BE2C (cell line): ENCODE data around the gene ACBD6.

Experiments
- DNase-seq: peaks from one replicate; pipeline ENCODE4 v3.0.0-alpha.2; 2020
- H3K27me3 ChIP-seq: fragments of 250-450 bp; sonication (Bioruptor Pico); 2 replicates; pipeline ENCODE4 v1.5.1; 2020; ENCODE audit warnings: mild to moderate bottlenecking
- H3K36me3 ChIP-seq: fragments of 250-450 bp; sonication (Bioruptor Pico); 2 replicates; pipeline ENCODE4 v1.5.1; 2020; ENCODE audit warnings: mild to moderate bottlenecking
- H3K4me1 ChIP-seq: fragments of 250-450 bp; sonication (Bioruptor Pico); 2 replicates; pipeline ENCODE4 v1.5.1; 2020
- H3K4me3 ChIP-seq: 2 replicates; pipeline ENCODE4 v1.5.1; 2011; ENCODE audit warnings: low read depth, low read length
- H3K9me3 ChIP-seq: fragments of 250-450 bp; sonication (Bioruptor Pico); 2 replicates; pipeline ENCODE4 v1.5.1; 2020
- CTCF ChIP-seq: IDR thresholded peaks from 2 replicates; pipeline ENCODE4 v1.5.1; 2012; ENCODE audit warnings: mild to moderate bottlenecking, low read depth, low read length

The ACBD6 gene

GRCh38 chr1:180360333-180361075, 141.9 kb downstream of the ACBD6 start:
- no peak for DNase-seq
- no peaks in the 10 kb centered on the region for H3K27me3 ChIP-seq

GRCh38 chr1:180358649-180359048, 143.7 kb downstream of the ACBD6 start:
- TF ChIP-seq CTCF = no peak

More at GRCh38 chr1:180360333-180361075, 141.9 kb downstream of the ACBD6 start:
- Histone ChIP-seq H3K4me1 (peaks cover 7% of the 10 kb centered on the region; the same call in 1 of the 2 replicates), H3K4me3 (no peak overlapping the region), H3K36me3 (no peaks in the 10 kb centered on the region), H3K9me3 (no peaks in the 10 kb centered on the region)
- no peak for TF ChIP-seq CTCF

GRCh38 chr1:180353945-180354344, 148.4 kb downstream of the ACBD6 start:
- no peak for TF ChIP-seq CTCF
- Histone ChIP-seq H3K27me3 (no peaks in the 10 kb centered on the region), H3K4me3 (no peak overlapping the region), H3K36me3 (no peaks in the 10 kb centered on the region), H3K9me3 (no peaks in the 10 kb centered on the region; the same call in 1 of the 2 replicates), H3K4me1 (peaks cover 18% of the 10 kb centered on the region)
- DNase-seq = peak; percentile 69

More at GRCh38 chr1:180358649-180359048, 143.7 kb downstream of the ACBD6 start:
- peak; percentile 84 for DNase-seq
- no peaks in the 10 kb centered on the region for H3K36me3 ChIP-seq
- H3K4me1 ChIP-seq = peaks cover 15% of the 10 kb centered on the region; the same call in 1 of the 2 replicates
- no peaks in the 10 kb centered on the region for H3K9me3 ChIP-seq
- H3K27me3 ChIP-seq = no peaks in the 10 kb centered on the region
- peak overlapping the region; percentile 2 for H3K4me3 ChIP-seq

GRCh38 chr1:180352588-180352987, 149.8 kb downstream of the ACBD6 start:
- no peak for TF ChIP-seq CTCF
- no peaks in the 10 kb centered on the region for H3K27me3 ChIP-seq
- DNase-seq = no peak
- no peaks in the 10 kb centered on the region; the same call in 1 of the 2 replicates for H3K9me3 ChIP-seq
- no peaks in the 10 kb centered on the region for H3K36me3 ChIP-seq
- H3K4me1 ChIP-seq = peaks cover 18% of the 10 kb centered on the region
- H3K4me3 ChIP-seq = no peak overlapping the region

- Histone ChIP-seq H3K27me3 (no peaks in the 10 kb centered on the region), H3K4me1 (peaks cover 18% of the 10 kb centered on the region), H3K9me3 (no peaks in the 10 kb centered on the region; the same call in 1 of the 2 replicates), H3K36me3 (no peaks in the 10 kb centered on the region), H3K4me3 (no peak overlapping the region)
- no peak for DNase-seq
- TF ChIP-seq CTCF = no peak
Measured at GRCh38 chr1:180352021-180352420, 150.4 kb downstream of the ACBD6 start.

- H3K36me3 ChIP-seq = no peaks in the 10 kb centered on the region; the same call in 1 of the 2 replicates
- no peak overlapping the region for H3K4me3 ChIP-seq
- no peaks in the 10 kb centered on the region for H3K9me3 ChIP-seq
- no peak for TF ChIP-seq CTCF
- DNase-seq = no peak
- no peaks in the 10 kb centered on the region for H3K27me3 ChIP-seq
- peaks cover 12% of the 10 kb centered on the region for H3K4me1 ChIP-seq
Measured at GRCh38 chr1:180345148-180345547, 157.2 kb downstream of the ACBD6 start.
